SK-N-SH (cell line): Measurements from ENCODE around the gene PIANP. TPM values are rescaled to one million over a fixed set of nuclear protein-coding genes. Genes with fewer than 3 reads are reported as not detected.

Source experiments
- CTCF ChIA-PET: fragments of 300-600, 350-600 bp; formaldehyde crosslinking; extraction: SDS; loops from one replicate; lab custom pipeline; 2021; lab: Yijun Ruan, JAX
- POLR2A ChIA-PET: fragments of 350-600 bp; sonication (Branson Sonifier 250); formaldehyde crosslinking; extraction: SDS; loops from one replicate; lab custom pipeline; 2020; ENCODE audit warnings: antibody characterized with exemption, inconsistent platforms; lab: Yijun Ruan, JAX
- DNase-seq: peaks from one replicate; pipeline ENCODE4 v3.0.0; 2012
- H2AFZ ChIP-seq: fragments of 200-600 bp; sonication (generic); 2 replicates; pipeline ENCODE4 v1.8.1; 2016; ENCODE audit warnings: antibody characterized with exemption, mild to moderate bottlenecking, low read depth
- H3F3A ChIP-seq: fragments of 200-600 bp; sonication (generic); replicated peaks from 2 replicates; pipeline ENCODE3; 2016; ENCODE audit warnings: antibody characterized with exemption, mild to moderate bottlenecking; ENCODE audit not compliant: insufficient read depth
- H3K27ac ChIP-seq, 2 experiments: fragments of 200-500 bp in 1 of 2; fragments of 200-600 bp in 1 of 2; sonication (Bioruptor generic) in 1 of 2; sonication (generic), shearing (Covaris generic) in 1 of 2; 2 replicates each; pipeline versions ENCODE4 v1.5.1 to v1.6.1; 2014 to 2016; ENCODE audit warnings: low read depth in 2 of 2, inconsistent platforms in 1 of 2, low read length in 1 of 2, mild to moderate bottlenecking in 1 of 2, mixed read lengths in 1 of 2
- H3K27me3 ChIP-seq: fragments of 200-600 bp; sonication (generic), shearing (Covaris generic); 2 replicates; pipeline ENCODE4 v1.6.1; 2016; ENCODE audit warnings: mixed run types; ENCODE audit not compliant: insufficient read depth
- H3K36me3 ChIP-seq, 2 experiments: fragments of 200-500 bp in 1 of 2; fragments of 200-600 bp in 1 of 2; sonication (Bioruptor generic) in 1 of 2; sonication (generic) in 1 of 2; replicated peaks in 1 of 2; 2 replicates each; pipeline versions ENCODE3 to v1.5.1; 2014 to 2016; ENCODE audit warnings: low read length in 1 of 2, mild to moderate bottlenecking in 1 of 2; ENCODE audit not compliant: insufficient read depth in 2 of 2, control insufficient read depth in 1 of 2
- H3K4me1 ChIP-seq, 2 experiments: fragments of 200-500 bp in 1 of 2; fragments of 200-600 bp in 1 of 2; sonication (Bioruptor generic) in 1 of 2; sonication (generic), shearing (Covaris generic) in 1 of 2; 2 replicates each; pipeline versions ENCODE4 v1.5.1 to v1.6.1; 2014 to 2016; ENCODE audit warnings: low read depth in 1 of 2, low read length in 1 of 2, mixed run types in 1 of 2; ENCODE audit not compliant: insufficient read depth in 2 of 2, control insufficient read depth in 1 of 2
- H3K4me2 ChIP-seq: fragments of 200-600 bp; sonication (generic), shearing (Covaris generic); 2 replicates; pipeline ENCODE4 v1.6.1; 2017; ENCODE audit warnings: mixed run types
- H3K4me3 ChIP-seq, 2 experiments: fragments of 200-500 bp in 1 of 2; fragments of 200-600 bp in 1 of 2; sonication (Bioruptor generic) in 1 of 2; sonication (generic), shearing (Covaris generic) in 1 of 2; 2 replicates each; pipeline versions ENCODE4 v1.5.1 to v1.8.1; 2014 to 2016; ENCODE audit warnings: low read depth in 2 of 2, inconsistent platforms in 1 of 2, low read length in 1 of 2, mild to moderate bottlenecking in 1 of 2, mixed read lengths in 1 of 2, moderate library complexity in 1 of 2
- H3K79me2 ChIP-seq: fragments of 200-600 bp; sonication (generic); 2 replicates; pipeline ENCODE4 v1.8.1; 2017; ENCODE audit warnings: mild to moderate bottlenecking; ENCODE audit not compliant: insufficient read depth
- H3K9ac ChIP-seq: fragments of 200-600 bp; sonication (generic); 2 replicates; pipeline ENCODE4 v1.6.1; 2017; ENCODE audit warnings: mixed run types
- H3K9me2 ChIP-seq: fragments of 200-600 bp; sonication (generic); 2 replicates; pipeline ENCODE4 v1.6.1; 2017; ENCODE audit warnings: mixed run types
- H3K9me3 ChIP-seq: fragments of 200-600 bp; sonication (generic); 2 replicates; pipeline ENCODE4 v1.6.1; 2017; ENCODE audit warnings: mixed run types, mild to moderate bottlenecking, moderate library complexity
- H4K20me1 ChIP-seq: fragments of 200-600 bp; sonication (generic); 2 replicates; pipeline ENCODE4 v1.6.1; 2017; ENCODE audit warnings: mild to moderate bottlenecking, mixed run types; ENCODE audit not compliant: insufficient read depth
- CTCF ChIP-seq: fragments of 200-600 bp; sonication (generic); IDR thresholded peaks from 2 replicates; pipeline ENCODE4 v1.6.1; 2017; ENCODE audit warnings: antibody characterized with exemption, mild to moderate bottlenecking, moderate library complexity
- ELF1 ChIP-seq: IDR thresholded peaks from 2 replicates; pipeline ENCODE4 v1.4.0; 2012
- EZH2phosphoT487 ChIP-seq: fragments of 200-600 bp; sonication (generic); IDR thresholded peaks from 2 replicates; pipeline ENCODE4 v1.6.1; 2017; ENCODE audit warnings: low read depth, mixed run types, mild to moderate bottlenecking, antibody characterized with exemption, moderate library complexity, borderline replicate concordance
- FOSL2 ChIP-seq: IDR thresholded peaks from 2 replicates; pipeline ENCODE4 v1.4.0; 2012; ENCODE audit warnings: low read depth, mild to moderate bottlenecking, moderate library complexity, borderline replicate concordance
- FOXM1 ChIP-seq: IDR thresholded peaks from 2 replicates; pipeline ENCODE4 v1.4.0; 2012; ENCODE audit warnings: low read depth, mild to moderate bottlenecking
- GABPA ChIP-seq: IDR thresholded peaks from 2 replicates; pipeline ENCODE4 v1.4.0; 2012; ENCODE audit warnings: low read depth, mild to moderate bottlenecking
- JUND ChIP-seq: IDR thresholded peaks from 2 replicates; pipeline ENCODE4 v1.4.0; 2012
- MXI1 ChIP-seq: IDR thresholded peaks from 2 replicates; pipeline ENCODE4 v1.6.1; 2012; ENCODE audit warnings: mild to moderate bottlenecking, low read depth, low read length, improper control_type of control experiment
- NFIC ChIP-seq: IDR thresholded peaks from 2 replicates; pipeline ENCODE4 v1.4.0; 2012; ENCODE audit warnings: borderline replicate concordance
- PBX3 ChIP-seq: IDR thresholded peaks from 2 replicates; pipeline ENCODE4; 2012
- RAD21 ChIP-seq: IDR thresholded peaks from 2 replicates; pipeline ENCODE4 v1.6.1; 2012; ENCODE audit warnings: mild to moderate bottlenecking, low read length
- RFX5 ChIP-seq: IDR thresholded peaks from 2 replicates; pipeline ENCODE4 v1.6.1; 2012; ENCODE audit warnings: mild to moderate bottlenecking, improper control_type of control experiment, low read length
- RXRA ChIP-seq: IDR thresholded peaks from 2 replicates; pipeline ENCODE4 v1.4.0; 2012; ENCODE audit warnings: low read depth, mild to moderate bottlenecking, borderline replicate concordance
- SIN3A ChIP-seq: IDR thresholded peaks from 2 replicates; pipeline ENCODE4 v1.6.1; 2012; ENCODE audit warnings: low read depth, mild to moderate bottlenecking, low read length, moderate library complexity, borderline replicate concordance
- TAF1 ChIP-seq: IDR thresholded peaks from 2 replicates; pipeline ENCODE4 v1.6.1; 2012; ENCODE audit warnings: low read depth, mild to moderate bottlenecking, low read length, moderate library complexity, borderline replicate concordance
- TCF12 ChIP-seq: IDR thresholded peaks from 2 replicates; pipeline ENCODE4 v1.4.0; 2012
- TEAD4 ChIP-seq: IDR thresholded peaks from 2 replicates; pipeline ENCODE4 v1.4.0; 2012; ENCODE audit warnings: mild to moderate bottlenecking, borderline replicate concordance; ENCODE audit not compliant: insufficient read depth
- USF1 ChIP-seq: IDR thresholded peaks from 2 replicates; pipeline ENCODE4 v1.4.0; 2012; ENCODE audit warnings: low read depth, borderline replicate concordance
- USF2 ChIP-seq: fragments of 150-350 bp; IDR thresholded peaks from 2 replicates; pipeline ENCODE4 v1.6.1; 2017; ENCODE audit warnings: antibody characterized with exemption, low read length, low read depth, borderline replicate concordance
- YY1 ChIP-seq: IDR thresholded peaks from 2 replicates; pipeline ENCODE4 v1.4.0; 2012; ENCODE audit warnings: low read depth, mild to moderate bottlenecking
- ZBTB33 ChIP-seq: IDR thresholded peaks from 2 replicates; pipeline ENCODE4 v1.4.0; 2012; ENCODE audit warnings: low read depth, borderline replicate concordance
- WGBS: methylation state at CpG from one replicate; pipeline ENCODE4 v1.1.6; 2017; ENCODE audit warnings: low lambda C conversion rate; 5-methylcytosine and 5-hydroxymethylcytosine counted together
- polyA plus RNA-seq, 3 experiments: library from polyadenylated mRNA; depleted of rRNA; stranded (reverse); fragments of >200 nt; gene quantifications; 2 replicates each; pipeline ENCODE4 v1.2.3, GENCODE V29; 2012

PIANP gene
- polyA plus RNA-seq, 1 of the 3 experiments (the other 2 are of a cell fraction), result 9.9 TPM

- H3K9me2 ChIP-seq, result no peaks in the 10 kb centered on the region
- H2AFZ ChIP-seq, result no peak overlapping the region
- peaks cover 73 to 79% of the 10 kb centered on the region in 2 experiments for H3K36me3 ChIP-seq
- H3K9me3 ChIP-seq, result no peaks in the 10 kb centered on the region
- no peak for DNase-seq
- no peak overlapping the region for H3K27ac ChIP-seq
- POLR2A ChIA-PET, result no interaction called here
- TF ChIP-seq ZBTB33 (no peak), ELF1 (no peak), FOSL2 (no peak), MXI1 (no peak), TCF12 (no peak), JUND (no peak), TEAD4 (no peak), NFIC (no peak), GABPA (no peak), FOXM1 (no peak), TAF1 (no peak), RFX5 (no peak), PBX3 (no peak), RXRA (no peak)
- H3F3A ChIP-seq, result no peaks in the 10 kb centered on the region
- H3K9ac ChIP-seq, result no peak overlapping the region
- H3K4me1 ChIP-seq, result no peaks in the 10 kb centered on the region
- H3K4me3 ChIP-seq, result no peak overlapping the region
- CTCF ChIA-PET, result interaction anchor here (1.0 to 1.6 kb wide), 2 partner anchors 10 to 12 kb away, joined by 3 to 4 read pairs; partner anchors contain the start of gene ZNF384
- H3K4me2 ChIP-seq, result no peak overlapping the region
- peaks cover 66% of the 10 kb centered on the region for H3K79me2 ChIP-seq
- H3K27me3 ChIP-seq, result no peaks in the 10 kb centered on the region
- peaks cover 14% of the 10 kb centered on the region for H4K20me1 ChIP-seq
- 94% methylated on average over 5 of the region's 5 CpGs for WGBS
These were observed 23.7 kb downstream of the PIANP start for GRCh38 chr12:6676962-6677361.

GRCh38 chr12:6672143-6672542 lies 28.5 kb downstream of the PIANP start:
- H3K36me3 ChIP-seq, result peaks cover 75 to 94% of the 10 kb centered on the region in 2 experiments
- no peak overlapping the region for H3K4me3 ChIP-seq
- H3K4me1 ChIP-seq, result no peaks in the 10 kb centered on the region
- CTCF ChIA-PET, result interaction anchor here (0.7 to 6.2 kb wide), 4 partner anchors 9 to 20 kb away, joined by 3 to 50 read pairs (median 4); partner anchors contain the start of gene ZNF384
- H3K79me2 ChIP-seq, result peaks cover 24% of the 10 kb centered on the region
- no peaks in the 10 kb centered on the region for H3K9me2 ChIP-seq
- H3K27ac ChIP-seq, result no peak overlapping the region
- TF ChIP-seq RAD21 (no peak), JUND (no peak), USF2 (no peak), ELF1 (no peak), TCF12 (no peak), USF1 (no peak), MXI1 (no peak), EZH2phosphoT487 (no peak), YY1 (no peak), RFX5 (no peak), SIN3A (no peak), RXRA (no peak), CTCF (no peak)
- H3F3A ChIP-seq, result peaks cover 16% of the 10 kb centered on the region
- POLR2A ChIA-PET, result no interaction called here
- no peak overlapping the region for H3K4me2 ChIP-seq
- H4K20me1 ChIP-seq, result no peaks in the 10 kb centered on the region
- 94% methylated on average over 18 of the region's 18 CpGs for WGBS
- no peak for DNase-seq
- no peaks in the 10 kb centered on the region for H3K27me3 ChIP-seq
- H3K9me3 ChIP-seq, result no peaks in the 10 kb centered on the region
- no peak overlapping the region for H2AFZ ChIP-seq
- H3K9ac ChIP-seq, result no peak overlapping the region
